Adrenal gland (tissue), 12 donors: ENCODE measurements around the gene SPNS3. TPM values are rescaled to one million over a fixed set of nuclear protein-coding genes. Genes with fewer than 3 reads are reported as not detected.

Experiments used
- DNase-seq, 7 donors: peaks; one replicate each; pipeline ENCODE4 v3.0.0-alpha.2; 2019 to 2020
- H3K27ac ChIP-seq, 5 donors: fragments of 200-600 bp; sonication (generic) in 4 of 5; 1 replicate in 3 of 5; 2 replicates in 2 of 5; pipeline versions ENCODE4 v1.5.1 to v1.8.0; 2016 to 2020; ENCODE audit warnings: mild to moderate bottlenecking in 1 of 5
- H3K27me3 ChIP-seq: fragments of 200-600 bp; 2 replicates; pipeline ENCODE4 v1.8.0; 2021
- H3K36me3 ChIP-seq, 2 donors: fragments of 200-600 bp; replicated peaks in 1 of 2; 1 replicate in 1 of 2; 2 replicates in 1 of 2; pipeline versions ENCODE4 v1.5.1 to v1.8.0; 2018 to 2022
- H3K4me1 ChIP-seq, 2 donors: fragments of 200-600 bp; replicated peaks in 1 of 2; 1 replicate in 1 of 2; 2 replicates in 1 of 2; pipeline versions ENCODE4 v1.5.1 to v1.8.0; 2018 to 2021
- H3K4me3 ChIP-seq, 4 donors: fragments of 200-600 bp; sonication (generic) in 3 of 4; one replicate each; pipeline ENCODE4 v1.5.1; 2016 to 2018
- H3K9me3 ChIP-seq, 3 donors: fragments of 200-600 bp; sonication (generic) in 1 of 3; replicated peaks in 1 of 3; 1 replicate in 2 of 3; 2 replicates in 1 of 3; pipeline versions ENCODE4 v1.5.1 to v1.8.0; 2016 to 2021
- CTCF ChIP-seq, 6 experiments: fragments of 450-650 bp in 4 of 6; fragments of 200-600 bp in 2 of 6; sonication (generic) in 1 of 6; IDR thresholded peaks; 1 replicate in 5 of 6; 2 replicates in 1 of 6; pipeline versions ENCODE4 v1.5.1 to v1.8.0; 2016 to 2021; ENCODE audit warnings: antibody characterized with exemption in 6 of 6, mild to moderate bottlenecking in 2 of 6, moderate library complexity in 1 of 6
- POLR2A ChIP-seq, 2 donors: fragments of 450-650 bp; IDR thresholded peaks; one replicate each; pipeline ENCODE4 v1.6.1; 2017; ENCODE audit warnings: antibody characterized with exemption in 2 of 2, mild to moderate bottlenecking in 2 of 2, moderate library complexity in 1 of 2
- WGBS, 4 donors: extraction: QIAGEN DNeasy Blood & Tissue Kit in 2 of 4; methylation state at CpG; one replicate each; pipeline versions ENCODE4 v1.1.5 to v1.1.7; 2013 to 2017; 5-methylcytosine and 5-hydroxymethylcytosine counted together
- intact Hi-C, 2 donors: fragments of 100-400 bp; cut with DNase I; formaldehyde crosslinking; loops; one replicate each; pipeline versions ENCODE4 v1.14.1 to v1.15.0; 2022 to 2023
- polyA plus RNA-seq, 3 donors: library from polyadenylated mRNA; stranded (reverse); fragments of 200-250 nt in 2 of 3; fragments of 350-450 nt in 1 of 3; fragmentation: Illumina TruSeq in 1 of 3; extraction: RNeasy Lipid Tissue Mini Kit (QIAGEN cat#74804) in 1 of 3; gene quantifications; one replicate each; pipeline ENCODE4 v1.2.3, GENCODE V29; 2013 to 2014
- total RNA-seq, 9 donors: library from RNA; depleted of rRNA in 4 of 9; stranded (reverse); fragments of >200 nt in 4 of 9; fragments of 120-200 nt in 1 of 9; fragmentation: NEBNext Ultra II Directional in 1 of 9; extraction: Animal tissue kit (Norgen Biotek cat#: 25700) in 1 of 9; gene quantifications; one replicate each; pipeline versions ENCODE4 v1.1.0 to v1.2.4, GENCODE V29; 2013 to 2023
- donor health status: healthy with polysubstance abuse.
- donor health status: Bipolar disorder and iron deficiency.
- donor health status: DM: yes; HTN: yes; CAD: no.
- donor health status: DM: no; HTN: no; CAD: no.
- donor health status: DM: no; HTN: no; CAD: no.
- donor health status: DM: yes; HTN: yes; CAD: no.

The SPNS3 gene
- total and polyA plus RNA-seq, 12 donors = 0.33 to 10.5 (median 4.3) TPM

DNA sequence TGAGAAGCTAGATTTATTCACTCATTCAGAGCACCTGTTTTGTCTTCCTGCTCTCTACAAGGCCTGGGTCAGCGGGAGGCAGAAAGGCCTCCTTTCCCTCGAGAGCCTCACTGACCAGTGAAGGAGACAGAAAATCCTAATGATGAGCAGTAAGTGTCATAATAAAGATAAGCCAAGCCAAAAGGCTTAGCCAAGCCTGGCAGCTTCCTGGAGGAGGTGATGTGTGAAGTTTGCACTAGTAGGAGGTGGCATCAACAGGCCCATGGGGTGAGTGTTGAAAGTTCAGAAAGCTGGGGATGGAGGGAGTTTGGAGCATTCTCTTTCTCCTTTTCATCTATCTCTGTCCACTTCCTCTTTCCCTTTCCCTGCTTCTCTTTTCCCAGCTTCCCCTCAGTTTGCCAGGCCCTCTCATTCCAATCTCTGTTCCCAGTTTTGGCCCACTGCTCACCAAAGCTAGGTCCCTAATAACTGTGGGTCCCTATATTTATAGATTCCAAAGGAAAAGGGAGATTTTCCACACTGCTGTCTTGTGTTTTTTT is 16.5 kb upstream of the SPNS3 start:
- TF ChIP-seq POLR2A (IDR thresholded peaks at IDR 0.05) = no peak
- TF ChIP-seq CTCF (IDR thresholded peaks at IDR 0.05) = no peak
- 84 to 88% (median 86%) methylated on average over 2 of the region's 2 CpGs for whole genome bisulfite sequencing, 4 donors

DNA sequence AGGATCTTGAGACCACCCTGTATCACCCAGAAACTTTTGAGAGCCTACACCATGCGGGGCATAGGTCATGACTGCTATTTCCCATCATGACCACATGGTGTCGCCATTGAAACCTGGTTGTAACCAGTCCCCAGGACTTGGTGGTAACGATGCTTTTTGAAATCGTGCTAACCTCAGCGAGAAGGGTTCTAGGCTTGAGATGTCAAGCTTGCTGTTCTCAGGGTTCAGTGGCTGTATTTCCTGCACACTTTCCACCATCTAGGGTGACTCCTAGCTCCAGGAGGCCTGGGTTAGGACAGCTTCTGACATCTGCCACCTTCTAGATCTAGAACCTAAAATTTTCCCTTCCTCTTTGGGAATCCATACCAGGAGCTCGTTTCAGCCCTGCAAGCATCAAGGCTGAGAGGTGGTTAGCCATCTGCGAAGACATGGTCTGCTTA is 13.0 kb upstream of the SPNS3 start:
- Histone ChIP-seq H3K36me3 (no peaks in the 10 kb centered on the region), H3K27me3 (no peaks in the 10 kb centered on the region), H3K9me3 (no peaks in the 10 kb centered on the region), H3K4me3 (no peak overlapping the region), H3K4me1 (no peaks in the 10 kb centered on the region), H3K27ac (no peak overlapping the region)
- TF ChIP-seq POLR2A (IDR thresholded peaks at IDR 0.05) (no peak), CTCF (IDR thresholded peaks at IDR 0.05) (peak; percentile 57 to 86 (median 80))
- intact Hi-C loops = loop anchor here (5.0 to 10.0 kb wide), 2 partner anchors 124 to 212 kb away; no protein-coding TSS in a partner anchor
- peak; percentile 51 to 85 (median 68) for DNase-seq
- 1 to 7% (median 5%) methylated on average over 7 of the region's 7 CpGs for WGBS, 4 donors

More for the DNA sequence above, 16.5 kb upstream of the SPNS3 start:
- no peaks in the 10 kb centered on the region for H3K27me3 ChIP-seq
- H3K4me3 ChIP-seq = no peak overlapping the region
- no peak overlapping the region for H3K27ac ChIP-seq
- no peaks in the 10 kb centered on the region for H3K9me3 ChIP-seq
- no peaks in the 10 kb centered on the region for H3K4me1 ChIP-seq
- DNase-seq = no peak
- intact Hi-C loops = loop anchor here (5.0 to 10.0 kb wide), 2 partner anchors 202 to 205 kb away; no protein-coding TSS in a partner anchor
- H3K36me3 ChIP-seq = no peaks in the 10 kb centered on the region

GRCh38 chr17:4422864-4423263 is 10.9 kb upstream of the SPNS3 start:
- no peak overlapping the region for H3K27ac ChIP-seq
- WGBS, 4 donors = 36 to 81% (median 77%) methylated on average over 2 to 6 of the region's 6 CpGs
- intact Hi-C loops = loop anchor here (5.0 to 10.0 kb wide), 2 partner anchors 122 to 209 kb away; no protein-coding TSS in a partner anchor
- H3K27me3 ChIP-seq = no peaks in the 10 kb centered on the region
- no peaks in the 10 kb centered on the region for H3K36me3 ChIP-seq
- H3K9me3 ChIP-seq = no peaks in the 10 kb centered on the region
- no peak overlapping the region for H3K4me3 ChIP-seq
- no peaks in the 10 kb centered on the region for H3K4me1 ChIP-seq
- TF ChIP-seq CTCF (IDR thresholded peaks at IDR 0.05) (no peak), POLR2A (IDR thresholded peaks at IDR 0.05) (no peak)
- no peak for DNase-seq

- WGBS, 4 donors = 65 to 79% (median 74%) methylated on average over 10 of the region's 10 CpGs
- no peak for TF ChIP-seq CTCF (IDR thresholded peaks at IDR 0.05)
- no peak for TF ChIP-seq POLR2A (IDR thresholded peaks at IDR 0.05)
- Histone ChIP-seq H3K27ac (no peak overlapping the region), H3K36me3 (no peaks in the 10 kb centered on the region), H3K9me3 (no peaks in the 10 kb centered on the region), H3K27me3 (no peaks in the 10 kb centered on the region), H3K4me1 (no peaks in the 10 kb centered on the region), H3K4me3 (no peak overlapping the region)
- intact Hi-C loops = loop anchor here in 1 of 2 donors (10.0 kb wide), 1 partner anchor 119 kb away; no protein-coding TSS in a partner anchor
- no peak for DNase-seq
Measured at GRCh38 chr17:4425398-4425797, 8.3 kb upstream of the SPNS3 start.
